ENCODE measurements around the gene LRFN3.
A peak's percentile ranks its signal among the peaks of the same experiment; 100 is the strongest.
"Not testable (repeated sequence)": the region's sequence is repeated elsewhere in the genome, so short reads cannot be mapped to it uniquely, and the experiment has no call there.

LRFN3 gene

GRCh38 chr19:35907377-35907745, 28.8 kb upstream of the LRFN3 start:
- no peak for DNase-seq (ENCODE audit: low spot score)

DNA sequence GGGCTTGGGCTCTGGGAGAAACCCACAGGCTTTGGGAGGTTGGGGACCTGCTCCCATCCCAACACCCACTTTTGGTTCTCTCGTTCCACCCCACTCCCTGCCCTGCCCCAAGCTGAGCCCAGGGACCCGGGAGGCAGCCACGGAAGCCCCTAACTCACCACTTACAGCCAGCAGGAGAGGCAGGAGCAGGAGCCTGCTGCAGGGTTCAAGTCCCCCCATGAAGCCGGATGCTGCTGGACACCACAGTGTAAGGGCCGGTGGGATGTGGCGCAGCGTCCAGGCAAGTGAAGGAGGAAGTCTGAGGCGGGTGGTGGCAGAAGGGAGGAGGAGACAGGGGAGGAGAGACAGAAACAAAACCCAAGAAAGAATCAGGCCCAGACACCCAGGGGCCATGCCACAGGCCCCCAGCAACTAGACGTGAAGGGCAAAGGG, 28.1 kb upstream of the LRFN3 start, which contains the start of gene TYROBP:
Gene TYROBP, minus strand, starts transcription at position 286 of the 432 bp plus-strand sequence. Its CDS starts 67 bp downstream, at position 219.
- no peak for DNase-seq (ENCODE audit: low spot score)

DNA sequence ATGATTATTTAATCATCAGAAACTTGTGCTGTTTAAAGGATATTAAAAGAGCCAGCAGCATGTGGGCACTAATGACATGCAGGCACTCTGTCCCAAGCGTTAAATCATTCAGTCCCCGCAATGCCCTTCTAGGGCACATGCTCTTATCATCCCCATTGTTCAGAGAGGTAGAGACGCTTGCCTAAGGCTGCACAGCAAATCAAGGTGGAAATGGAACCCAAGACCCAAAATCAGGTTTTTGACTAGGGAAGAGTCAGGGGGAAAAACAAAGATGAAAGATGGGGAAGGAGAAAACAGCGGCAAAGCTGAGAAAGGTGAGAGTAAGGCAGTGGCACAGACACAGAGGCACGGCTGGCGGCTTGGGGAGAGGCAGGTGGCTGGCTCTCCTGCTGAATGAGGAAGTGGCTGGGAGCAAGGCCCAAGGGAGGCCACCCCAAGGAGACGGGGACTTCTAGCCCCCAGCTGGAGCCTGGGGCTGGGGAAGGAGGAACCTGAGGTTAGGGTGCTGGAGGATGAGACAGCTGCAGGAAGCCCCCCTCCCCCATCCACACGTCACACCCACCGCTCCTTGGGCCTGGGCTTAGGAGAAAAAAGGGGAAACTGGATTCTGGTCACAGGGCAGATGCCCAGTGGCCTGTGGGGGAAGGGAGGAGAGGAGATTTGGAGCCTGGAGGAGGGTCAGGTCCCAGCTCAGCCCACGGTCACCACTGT, 27.0 kb upstream of the LRFN3 start:
- peak; percentile 90 for DNase-seq (ENCODE audit: low spot score)

- no peak for DNase-seq (ENCODE audit: low spot score)
These were observed 26.5 kb upstream of the LRFN3 start for GRCh38 chr19:35909684-35910035.

- not testable (repeated sequence) for DNase-seq (ENCODE audit: low spot score)
These were observed 25.8 kb upstream of the LRFN3 start for GRCh38 chr19:35910355-35910754.

DNA sequence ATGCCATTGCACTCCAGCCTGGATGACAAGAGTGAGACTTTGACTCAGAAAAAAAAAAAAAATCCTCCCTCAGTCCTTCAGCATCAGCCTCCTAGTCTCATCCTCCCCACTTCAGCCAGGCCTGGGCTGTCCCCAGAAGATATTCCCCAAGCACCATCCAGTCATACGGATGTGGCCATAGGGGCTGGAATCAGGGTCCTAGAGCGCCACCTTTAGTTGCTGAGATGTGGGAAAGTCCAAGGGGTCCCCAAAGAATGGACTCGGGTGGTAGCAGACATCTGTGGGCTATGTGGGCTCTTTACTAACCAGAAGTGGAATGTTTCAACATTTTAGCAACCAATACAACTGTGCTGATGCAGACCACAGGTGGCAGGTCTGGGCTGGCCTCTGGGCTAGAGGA, 25.0 kb upstream of the LRFN3 start:
- DNase-seq (ENCODE audit: low spot score) = no peak

GRCh38 chr19:35911790-35912189, 24.4 kb upstream of the LRFN3 start:
- DNase-seq (ENCODE audit: low spot score) = no peak

GRCh38 chr19:35913589-35913988, 22.6 kb upstream of the LRFN3 start:
- no peak for DNase-seq (ENCODE audit: low spot score)

- DNase-seq (ENCODE audit: low spot score) = no peak
These were observed 20.7 kb upstream of the LRFN3 start for GRCh38 chr19:35915443-35915842.

GRCh38 chr19:35919306-35919705, 16.9 kb upstream of the LRFN3 start:
- DNase-seq (ENCODE audit: low spot score) = no peak

DNA sequence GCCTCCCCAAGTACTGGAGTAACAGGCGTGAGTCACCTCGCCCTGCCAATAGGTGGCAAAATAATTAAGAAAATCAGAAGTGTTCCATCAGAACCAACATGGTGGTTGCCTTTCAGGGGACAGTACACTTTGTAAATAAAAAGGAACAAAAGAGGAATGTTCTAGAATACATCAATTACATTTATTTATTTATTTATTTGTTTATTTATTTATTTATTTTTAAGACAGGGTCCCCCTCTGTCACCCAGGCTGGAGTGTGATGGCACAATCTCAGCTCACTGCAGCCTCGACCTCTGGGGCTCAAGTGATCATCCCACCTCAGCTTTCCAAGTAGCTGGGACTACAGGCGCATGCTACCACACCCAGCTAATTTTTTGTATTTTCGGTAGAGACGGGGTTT, 15.2 kb upstream of the LRFN3 start:
- no peak for DNase-seq (ENCODE audit: low spot score)

DNA sequence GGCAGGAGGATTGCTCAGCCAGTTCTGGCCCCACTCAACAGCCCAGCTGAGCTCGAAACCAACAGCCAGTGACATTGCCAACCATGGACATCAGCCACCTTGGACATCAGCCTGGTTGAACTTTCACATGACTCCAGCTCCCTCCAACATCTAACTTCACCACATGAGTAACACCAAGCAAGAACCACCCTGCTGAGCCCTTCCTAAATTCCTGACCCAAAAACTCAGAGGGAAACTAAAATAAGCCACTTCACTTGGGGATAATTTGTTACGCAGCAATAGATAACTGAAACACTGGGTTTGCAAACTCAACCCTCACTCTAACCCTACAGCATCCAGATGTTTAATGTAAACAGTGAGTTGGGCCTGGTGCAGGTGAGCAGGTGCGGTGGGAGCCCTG, 10.7 kb upstream of the LRFN3 start:
- no peak for DNase-seq (ENCODE audit: low spot score)

DNA sequence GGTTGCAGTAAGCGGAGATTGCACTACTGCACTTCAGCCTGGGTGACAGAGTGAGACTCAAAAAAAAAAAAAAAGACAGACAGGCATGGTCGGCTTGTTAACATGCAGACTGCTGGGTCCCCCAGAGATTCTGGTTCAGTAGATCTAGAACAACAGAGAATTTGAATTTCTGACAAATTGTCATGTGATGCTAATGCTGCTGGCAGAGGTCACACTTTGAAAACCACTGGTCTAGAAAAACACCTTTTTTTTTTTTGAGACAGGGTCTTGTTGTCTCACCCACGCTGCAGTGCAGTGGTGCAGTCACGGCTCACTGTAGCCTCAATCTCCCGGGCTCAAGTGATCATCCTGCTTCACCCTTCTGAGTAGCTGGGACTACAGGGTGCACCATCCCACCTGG, 7.7 kb upstream of the LRFN3 start:
- DNase-seq (ENCODE audit: low spot score) = peak; percentile 41

- DNase-seq (ENCODE audit: low spot score) = no peak
These were observed 6.3 kb upstream of the LRFN3 start for GRCh38 chr19:35929876-35930275.

DNA sequence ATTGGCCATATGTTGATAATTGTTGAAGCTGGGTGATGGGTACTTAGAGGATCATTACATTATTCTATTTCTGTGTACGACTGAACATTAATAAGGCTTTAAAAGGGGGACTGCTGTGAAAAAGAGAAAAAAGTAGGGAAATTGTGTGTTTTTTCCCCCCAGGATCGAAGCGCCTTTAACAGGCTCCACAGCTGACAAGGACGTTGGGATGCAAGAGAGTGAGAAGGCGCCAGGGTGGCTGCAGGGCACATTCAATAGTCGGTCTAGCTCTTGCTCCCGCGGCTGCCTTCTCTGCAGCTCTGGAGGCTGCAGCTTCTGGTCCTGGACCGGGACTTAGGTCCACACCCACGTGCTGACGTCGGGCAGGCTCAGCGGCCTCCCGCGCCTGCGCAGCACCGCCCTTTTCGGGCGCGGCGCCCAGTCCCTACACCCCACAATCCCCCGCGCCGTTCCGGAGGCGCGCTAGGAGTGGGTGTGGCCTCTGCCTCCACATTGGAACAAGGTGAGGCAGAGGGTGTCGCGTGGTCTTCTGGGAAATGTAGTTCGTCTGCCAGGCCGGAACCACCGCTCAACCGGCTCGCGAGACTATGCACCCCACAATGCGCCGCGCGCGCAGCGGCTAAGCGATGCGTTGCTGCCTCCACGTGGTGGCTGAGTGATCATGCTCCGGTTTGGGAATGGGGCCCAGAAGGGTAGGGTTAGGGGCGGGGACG, 4.9 kb upstream of the LRFN3 start:
- peak; percentile 99 for DNase-seq (ENCODE audit: low spot score)

GRCh38 chr19:35931874-35932202, 4.3 kb upstream of the LRFN3 start:
- no peak for DNase-seq (ENCODE audit: low spot score)

DNA sequence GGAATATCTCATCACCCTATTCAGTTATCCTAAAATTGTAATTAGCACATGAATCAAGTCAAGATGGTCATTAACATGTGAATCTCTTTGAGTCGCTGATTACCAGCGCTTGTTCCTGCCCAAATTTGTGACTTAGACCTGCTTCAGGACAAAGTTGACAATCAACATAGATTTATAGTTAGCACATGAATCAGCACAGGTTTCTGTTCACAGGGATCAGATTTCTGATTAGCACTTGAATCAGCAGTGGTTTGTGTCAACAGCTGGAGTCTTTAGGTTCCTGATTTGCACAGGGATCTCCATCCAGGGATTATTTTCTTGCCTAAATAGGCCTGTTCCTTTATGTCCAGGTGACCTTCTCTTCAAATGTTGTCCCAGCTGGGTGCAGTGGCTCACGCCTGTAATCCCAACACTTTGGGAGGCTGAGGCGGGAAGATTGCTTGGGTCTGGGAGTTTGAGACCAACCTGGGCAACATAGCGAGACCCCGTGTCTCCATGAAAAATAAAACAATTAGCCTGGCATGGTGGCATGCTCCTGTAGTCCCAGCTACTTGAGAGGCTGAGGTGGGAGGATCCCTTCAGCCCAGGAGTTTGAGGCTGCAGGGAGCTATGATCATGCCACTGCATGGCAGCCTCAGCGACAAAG, 3.8 kb upstream of the LRFN3 start:
- no peak for DNase-seq (ENCODE audit: low spot score)

DNA sequence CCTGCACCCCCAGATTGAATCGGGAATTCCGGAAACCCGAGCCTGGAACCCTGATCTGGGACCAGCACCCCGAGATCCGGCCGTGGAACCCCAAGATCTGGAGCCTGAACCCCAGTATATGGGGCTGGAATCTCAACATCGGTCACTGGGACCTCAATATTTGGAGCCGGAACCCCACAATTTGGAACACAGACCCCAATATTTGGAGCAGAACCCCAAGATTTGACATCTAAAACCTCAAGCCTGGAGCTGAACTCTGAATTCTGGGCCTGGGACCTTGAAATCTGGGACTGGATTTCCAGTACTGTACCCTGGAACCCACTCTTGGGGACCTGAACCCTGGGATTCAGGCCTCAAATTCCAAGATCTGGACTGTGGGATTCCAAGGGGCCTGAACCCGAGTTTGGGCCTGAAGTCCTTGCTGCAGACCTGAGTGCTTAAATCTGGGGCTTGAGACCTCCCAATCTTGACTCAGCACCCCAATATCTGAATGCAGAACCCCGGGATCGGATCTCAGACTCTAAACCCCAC, 629 bp downstream of the LRFN3 start:
- no peak for DNase-seq (ENCODE audit: low spot score)

DNA sequence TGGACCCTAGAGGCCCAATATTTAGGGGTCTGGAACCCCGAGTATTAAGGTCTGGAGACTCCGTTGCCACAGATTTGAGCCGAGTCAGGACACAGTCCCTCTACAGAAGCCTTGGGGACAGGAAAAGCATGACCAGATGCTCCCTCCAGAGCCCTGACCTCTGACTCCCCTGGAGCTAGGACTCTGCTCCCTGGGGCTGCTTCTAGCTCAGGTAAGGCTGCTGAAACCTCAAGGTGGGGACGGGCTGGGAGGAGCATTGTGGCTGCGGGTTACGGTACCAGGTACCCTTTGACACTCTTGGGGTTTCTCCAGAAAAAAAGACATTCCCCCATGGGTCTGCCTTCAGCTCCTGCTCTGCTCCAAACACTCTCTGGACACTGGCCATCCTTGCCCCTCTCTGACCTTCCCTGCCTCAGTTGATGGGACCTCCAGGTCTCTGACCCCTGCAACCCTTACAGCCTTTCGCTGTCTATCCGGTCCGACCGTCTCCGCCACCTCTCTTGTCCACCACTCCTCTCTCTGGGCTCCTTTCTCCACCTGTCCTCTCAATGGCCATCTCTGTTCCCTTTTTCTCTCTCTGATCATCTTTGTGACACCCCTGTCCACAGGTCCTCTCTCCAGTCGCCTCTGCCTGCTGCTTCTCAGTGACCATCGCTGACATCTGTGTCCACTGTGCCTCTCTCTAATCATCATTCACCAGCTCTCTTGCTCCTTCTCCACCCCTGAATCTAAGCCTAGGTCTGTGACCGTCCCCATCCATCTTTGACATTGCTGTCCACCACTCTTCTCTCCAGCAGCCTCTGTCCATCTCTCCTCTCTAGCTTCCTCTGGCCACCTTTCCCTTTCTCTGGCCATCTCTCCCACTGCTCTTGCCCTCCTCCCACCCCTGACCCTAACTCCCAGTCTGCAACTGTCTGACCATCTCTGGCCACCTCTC, 1.4 kb downstream of the LRFN3 start:
- DNase-seq (ENCODE audit: low spot score) = no peak

DNA sequence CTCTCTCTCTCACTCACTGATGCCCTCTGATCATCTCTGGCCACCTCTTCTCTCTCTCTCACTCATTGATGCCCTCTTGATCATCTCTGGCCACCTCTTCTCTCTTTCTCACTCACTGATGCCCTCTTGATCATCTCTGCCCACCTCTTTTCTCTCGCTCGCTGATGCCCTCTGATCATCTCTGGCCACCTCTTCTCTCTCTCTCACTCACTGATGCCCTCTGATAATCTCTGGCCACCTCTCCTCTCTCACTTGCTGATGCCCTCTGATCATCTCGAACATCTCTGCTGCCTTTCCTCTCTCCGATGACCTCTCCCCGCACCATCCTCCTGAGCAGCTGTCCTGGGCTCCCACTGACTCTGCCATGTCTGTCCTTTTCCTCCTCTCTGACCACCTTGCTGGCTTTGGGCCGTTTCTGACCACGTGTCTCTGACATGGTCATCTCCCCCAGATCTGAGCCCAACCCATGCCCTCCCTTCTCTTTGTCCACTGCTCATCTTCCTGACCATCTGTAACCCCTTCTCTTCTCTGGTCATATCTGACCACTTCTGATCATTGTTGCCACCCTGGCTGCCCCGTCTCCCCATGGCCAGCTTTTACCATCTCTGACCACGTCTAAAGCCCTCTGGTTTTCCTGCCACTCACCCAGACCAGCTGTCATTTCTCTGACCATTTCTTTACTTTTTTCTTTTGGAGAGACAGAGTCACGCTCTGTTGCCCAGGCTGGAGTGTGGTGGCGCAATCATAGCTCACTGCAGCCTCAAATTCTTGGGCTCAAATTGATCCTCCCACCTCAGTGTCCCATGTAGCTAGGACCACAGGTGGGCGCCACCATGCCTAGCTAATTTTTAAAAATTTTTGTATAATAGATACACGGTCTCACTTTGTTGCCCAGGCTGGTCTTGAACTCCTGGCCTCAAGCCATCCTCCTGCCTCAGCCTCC, 2.4 kb downstream of the LRFN3 start:
- DNase-seq (ENCODE audit: low spot score) = no peak
